ENCODE data around the gene ING5.
A peak's percentile ranks its signal among the peaks of the same experiment; 100 is the strongest.

The ING5 gene

GRCh38 chr2:241672243-241673188 is 29.3 kb upstream of the ING5 start:
- no peak for DNase-seq

GRCh38 chr2:241673189-241673663 is 28.6 kb upstream of the ING5 start:
- no peak for DNase-seq

GRCh38 chr2:241673797-241674725 is 27.8 kb upstream of the ING5 start:
- no peak for DNase-seq

GRCh38 chr2:241675885-241676284 is 26.0 kb upstream of the ING5 start:
- DNase-seq, result no peak

GRCh38 chr2:241676665-241677064 is 25.2 kb upstream of the ING5 start:
- DNase-seq, result no peak

GRCh38 chr2:241677392-241677791 is 24.4 kb upstream of the ING5 start:
- no peak for DNase-seq

GRCh38 chr2:241678307-241678706 is 23.5 kb upstream of the ING5 start:
- no peak for DNase-seq

GRCh38 chr2:241678784-241679540 is 22.9 kb upstream of the ING5 start:
- DNase-seq, result no peak

GRCh38 chr2:241680044-241680443 is 21.8 kb upstream of the ING5 start:
- DNase-seq, result no peak

- DNase-seq, result peak; percentile 86
Observed at GRCh38 chr2:241680827-241681599, 20.8 kb upstream of the ING5 start.

- no peak for DNase-seq
Observed at GRCh38 chr2:241686324-241686649, 15.6 kb upstream of the ING5 start.

- DNase-seq, result peak; percentile 97
Observed at GRCh38 chr2:241686650-241687425, 15.0 kb upstream of the ING5 start, which contains the start of gene DTYMK. TSS of gene DTYMK (minus strand) at chr2:241686815. CDS start at chr2:241686783, 32 bp downstream.

- no peak for DNase-seq
Observed at GRCh38 chr2:241689306-241689705, 12.5 kb upstream of the ING5 start.

GRCh38 chr2:241690202-241690717 is 11.6 kb upstream of the ING5 start:
- no peak for DNase-seq

GRCh38 chr2:241692448-241692847 is 9.4 kb upstream of the ING5 start:
- DNase-seq, result peak; percentile 87

- peak; percentile 70 for DNase-seq
Observed at GRCh38 chr2:241695651-241696050, 6.2 kb upstream of the ING5 start.

GRCh38 chr2:241701149-241701398 is 765 bp upstream of the ING5 start:
- no peak for DNase-seq

GRCh38 chr2:241702155-241703031 is 554 bp downstream of the ING5 start:
- DNase-seq, result peak; percentile 78

- DNase-seq, result peak; percentile 14
Observed at GRCh38 chr2:241703032-241703604, 1.3 kb downstream of the ING5 start.
